ENCODE measurements around the gene PCNT. TPM values are rescaled to one million over a fixed set of nuclear protein-coding genes. Genes with fewer than 3 reads are reported as not detected.

PCNT gene
- total and polyA plus RNA-seq, 10 of the 15 experiments (the other 5 are each of a cell fraction or from before 2014, with no cell fraction given), result 2.9 to 39.6 (median 20.5) TPM

DNA sequence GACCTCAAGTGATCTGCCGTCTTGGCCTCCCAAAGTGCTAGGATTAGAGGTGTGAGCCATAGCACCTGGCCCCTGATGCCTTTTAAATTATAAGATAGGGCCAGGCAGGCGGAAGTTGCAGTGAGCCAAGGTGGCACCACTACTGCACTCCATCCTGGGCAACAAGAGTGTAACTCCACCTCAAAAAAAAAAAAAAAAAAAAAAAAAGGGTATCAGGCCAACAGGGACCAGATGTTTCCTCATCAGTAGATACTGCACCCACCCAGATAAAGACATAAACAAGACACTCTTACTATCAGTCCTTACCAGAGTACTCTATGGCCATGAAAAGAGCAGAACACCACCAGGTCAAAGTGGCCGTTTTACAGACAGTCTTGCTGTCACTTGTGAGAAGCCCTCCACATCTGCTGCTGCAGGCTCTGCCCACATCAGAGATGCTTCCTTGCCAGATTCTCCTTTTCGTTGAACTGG lies 3.6 kb upstream of the PCNT start:
- H3K79me2 ChIP-seq (ENCODE audit: control insufficient read depth, insufficient read depth, low read length), result peaks cover 46% of the 10 kb centered on the region
- no peak for TF ChIP-seq CEBPB (IDR thresholded peaks at IDR 0.05; ENCODE audit: borderline replicate concordance in 1 of 2, low read depth in 2 of 2, low read length in 2 of 2)
- TF ChIP-seq SMARCA5 (IDR thresholded peaks at IDR 0.05), result no peak
- TF ChIP-seq PML (IDR thresholded peaks at IDR 0.05; ENCODE audit: low read length), result no peak
- no peak for TF ChIP-seq SRF (IDR thresholded peaks at IDR 0.05; ENCODE audit: low read depth in 2 of 2, low read length in 2 of 2)
- no peak for TF ChIP-seq EP300 (IDR thresholded peaks at IDR 0.05; ENCODE audit: borderline replicate concordance in 1 of 2, control insufficient read depth in 1 of 2, low read depth in 2 of 2, low read length in 2 of 2)
- TF ChIP-seq, protein P1, sequence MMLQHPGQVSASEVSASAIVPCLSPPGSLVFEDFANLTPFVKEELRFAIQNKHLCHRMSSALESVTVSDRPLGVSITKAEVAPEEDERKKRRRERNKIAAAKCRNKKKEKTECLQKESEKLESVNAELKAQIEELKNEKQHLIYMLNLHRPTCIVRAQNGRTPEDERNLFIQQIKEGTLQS (IDR thresholded peaks at IDR 0.05; ENCODE audit: borderline replicate concordance, extremely low read depth, low read depth, low read length), result no peak
- TF ChIP-seq, protein P2, sequence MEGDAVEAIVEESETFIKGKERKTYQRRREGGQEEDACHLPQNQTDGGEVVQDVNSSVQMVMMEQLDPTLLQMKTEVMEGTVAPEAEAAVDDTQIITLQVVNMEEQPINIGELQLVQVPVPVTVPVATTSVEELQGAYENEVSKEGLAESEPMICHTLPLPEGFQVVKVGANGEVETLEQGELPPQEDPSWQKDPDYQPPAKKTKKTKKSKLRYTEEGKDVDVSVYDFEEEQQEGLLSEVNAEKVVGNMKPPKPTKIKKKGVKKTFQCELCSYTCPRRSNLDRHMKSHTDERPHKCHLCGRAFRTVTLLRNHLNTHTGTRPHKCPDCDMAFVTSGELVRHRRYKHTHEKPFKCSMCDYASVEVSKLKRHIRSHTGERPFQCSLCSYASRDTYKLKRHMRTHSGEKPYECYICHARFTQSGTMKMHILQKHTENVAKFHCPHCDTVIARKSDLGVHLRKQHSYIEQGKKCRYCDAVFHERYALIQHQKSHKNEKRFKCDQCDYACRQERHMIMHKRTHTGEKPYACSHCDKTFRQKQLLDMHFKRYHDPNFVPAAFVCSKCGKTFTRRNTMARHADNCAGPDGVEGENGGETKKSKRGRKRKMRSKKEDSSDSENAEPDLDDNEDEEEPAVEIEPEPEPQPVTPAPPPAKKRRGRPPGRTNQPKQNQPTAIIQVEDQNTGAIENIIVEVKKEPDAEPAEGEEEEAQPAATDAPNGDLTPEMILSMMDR (IDR thresholded peaks at IDR 0.05 in 2 of 3, conservative IDR thresholded peaks at IDR 0.05 in 1 of 3; ENCODE audit: control insufficient read depth in 2 of 3, extremely low read depth in 1 of 3, insufficient read depth in 1 of 3, low read depth in 3 of 3, low read length in 3 of 3), result no peak
- no peak for TF ChIP-seq NR2C1 (IDR thresholded peaks at IDR 0.05)
- TF ChIP-seq, protein P3, sequence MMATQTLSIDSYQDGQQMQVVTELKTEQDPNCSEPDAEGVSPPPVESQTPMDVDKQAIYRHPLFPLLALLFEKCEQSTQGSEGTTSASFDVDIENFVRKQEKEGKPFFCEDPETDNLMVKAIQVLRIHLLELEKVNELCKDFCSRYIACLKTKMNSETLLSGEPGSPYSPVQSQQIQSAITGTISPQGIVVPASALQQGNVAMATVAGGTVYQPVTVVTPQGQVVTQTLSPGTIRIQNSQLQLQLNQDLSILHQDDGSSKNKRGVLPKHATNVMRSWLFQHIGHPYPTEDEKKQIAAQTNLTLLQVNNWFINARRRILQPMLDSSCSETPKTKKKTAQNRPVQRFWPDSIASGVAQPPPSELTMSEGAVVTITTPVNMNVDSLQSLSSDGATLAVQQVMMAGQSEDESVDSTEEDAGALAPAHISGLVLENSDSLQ (IDR thresholded peaks at IDR 0.05), result no peak
- TF ChIP-seq CBFB (IDR thresholded peaks at IDR 0.05; ENCODE audit: low read depth), result no peak
- no peak for TF ChIP-seq GATAD2B (conservative IDR thresholded peaks at IDR 0.05; ENCODE audit: low read depth)
- TF ChIP-seq, protein P4, sequence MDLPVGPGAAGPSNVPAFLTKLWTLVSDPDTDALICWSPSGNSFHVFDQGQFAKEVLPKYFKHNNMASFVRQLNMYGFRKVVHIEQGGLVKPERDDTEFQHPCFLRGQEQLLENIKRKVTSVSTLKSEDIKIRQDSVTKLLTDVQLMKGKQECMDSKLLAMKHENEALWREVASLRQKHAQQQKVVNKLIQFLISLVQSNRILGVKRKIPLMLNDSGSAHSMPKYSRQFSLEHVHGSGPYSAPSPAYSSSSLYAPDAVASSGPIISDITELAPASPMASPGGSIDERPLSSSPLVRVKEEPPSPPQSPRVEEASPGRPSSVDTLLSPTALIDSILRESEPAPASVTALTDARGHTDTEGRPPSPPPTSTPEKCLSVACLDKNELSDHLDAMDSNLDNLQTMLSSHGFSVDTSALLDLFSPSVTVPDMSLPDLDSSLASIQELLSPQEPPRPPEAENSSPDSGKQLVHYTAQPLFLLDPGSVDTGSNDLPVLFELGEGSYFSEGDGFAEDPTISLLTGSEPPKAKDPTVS (IDR thresholded peaks at IDR 0.05; ENCODE audit: low read depth, low read length), result no peak
- TF ChIP-seq, protein P5, sequence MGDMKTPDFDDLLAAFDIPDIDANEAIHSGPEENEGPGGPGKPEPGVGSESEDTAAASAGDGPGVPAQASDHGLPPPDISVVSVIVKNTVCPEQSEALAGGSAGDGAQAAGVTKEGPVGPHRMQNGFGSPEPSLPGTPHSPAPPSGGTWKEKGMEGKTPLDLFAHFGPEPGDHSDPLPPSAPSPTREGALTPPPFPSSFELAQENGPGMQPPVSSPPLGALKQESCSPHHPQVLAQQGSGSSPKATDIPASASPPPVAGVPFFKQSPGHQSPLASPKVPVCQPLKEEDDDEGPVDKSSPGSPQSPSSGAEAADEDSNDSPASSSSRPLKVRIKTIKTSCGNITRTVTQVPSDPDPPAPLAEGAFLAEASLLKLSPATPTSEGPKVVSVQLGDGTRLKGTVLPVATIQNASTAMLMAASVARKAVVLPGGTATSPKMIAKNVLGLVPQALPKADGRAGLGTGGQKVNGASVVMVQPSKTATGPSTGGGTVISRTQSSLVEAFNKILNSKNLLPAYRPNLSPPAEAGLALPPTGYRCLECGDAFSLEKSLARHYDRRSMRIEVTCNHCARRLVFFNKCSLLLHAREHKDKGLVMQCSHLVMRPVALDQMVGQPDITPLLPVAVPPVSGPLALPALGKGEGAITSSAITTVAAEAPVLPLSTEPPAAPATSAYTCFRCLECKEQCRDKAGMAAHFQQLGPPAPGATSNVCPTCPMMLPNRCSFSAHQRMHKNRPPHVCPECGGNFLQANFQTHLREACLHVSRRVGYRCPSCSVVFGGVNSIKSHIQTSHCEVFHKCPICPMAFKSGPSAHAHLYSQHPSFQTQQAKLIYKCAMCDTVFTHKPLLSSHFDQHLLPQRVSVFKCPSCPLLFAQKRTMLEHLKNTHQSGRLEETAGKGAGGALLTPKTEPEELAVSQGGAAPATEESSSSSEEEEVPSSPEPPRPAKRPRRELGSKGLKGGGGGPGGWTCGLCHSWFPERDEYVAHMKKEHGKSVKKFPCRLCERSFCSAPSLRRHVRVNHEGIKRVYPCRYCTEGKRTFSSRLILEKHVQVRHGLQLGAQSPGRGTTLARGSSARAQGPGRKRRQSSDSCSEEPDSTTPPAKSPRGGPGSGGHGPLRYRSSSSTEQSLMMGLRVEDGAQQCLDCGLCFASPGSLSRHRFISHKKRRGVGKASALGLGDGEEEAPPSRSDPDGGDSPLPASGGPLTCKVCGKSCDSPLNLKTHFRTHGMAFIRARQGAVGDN (IDR thresholded peaks at IDR 0.05), result no peak
- TF ChIP-seq TCF3 (IDR thresholded peaks at IDR 0.05; ENCODE audit: borderline replicate concordance, insufficient read depth, low read depth, low read length), result no peak

More for the DNA sequence above, 3.6 kb upstream of the PCNT start:
- no peak for ATAC-seq
- no peak for DNase-seq (ENCODE audit: low read depth, low spot score)
- no peak for FAIRE-seq
- Histone ChIP-seq H3K36me3 (ENCODE audit: control insufficient read depth in 2 of 2, insufficient read depth in 2 of 2, low read length in 1 of 2) (peaks cover 0 to 3% of the 10 kb centered on the region in 2 experiments; a peak in 1 of 4 replicates), H3K9me3 (replicated peaks; ENCODE audit: control insufficient read depth, insufficient read depth, low read length) (no peaks in the 10 kb centered on the region), H3K9ac (ENCODE audit: control insufficient read depth, insufficient read depth, low read length) (no peak overlapping the region), H3K4me3 (peak overlapping the region; percentile 35; the same call in 1 of the 2 replicates), H3K27ac (ENCODE audit: control insufficient read depth, insufficient read depth) (no peak overlapping the region), H2AFZ (ENCODE audit: control insufficient read depth, low read depth, low read length) (no peak overlapping the region), H3K27me3 (replicated peaks in 1 of 2; ENCODE audit: control insufficient read depth in 2 of 2, insufficient read depth in 2 of 2, low read length in 1 of 2) (no peaks in the 10 kb centered on the region), H3K4me2 (ENCODE audit: control insufficient read depth, insufficient read depth) (peak overlapping the region; percentile 63), H4K20me1 (ENCODE audit: control insufficient read depth, insufficient read depth) (no peaks in the 10 kb centered on the region), H3K4me1 (ENCODE audit: control insufficient read depth, insufficient read depth, low read length) (peaks cover 5% of the 10 kb centered on the region)
- in situ Hi-C loops (cut with MboI), result no loop called here
- intact Hi-C loops (cut with micrococcal nuclease; ENCODE audit: unreplicated experiment), result loop anchor here (5.0 kb wide), 2 partner anchors 68 to 137 kb away; partner anchors contain the start of gene DIP2A
- ChIA-PET CTCF (no interaction called here), SMC1A (ENCODE audit: uncharacterized antibody, unreplicated experiment) (interaction anchor here (1.1 kb wide), 1 partner anchor 177 kb away, joined by 3 read pairs; no protein-coding TSS in a partner anchor), POLR2A (no interaction called here), RAD21 (ENCODE audit: unreplicated experiment) (no interaction called here)
- WGBS (ENCODE audit: insufficient coverage, insufficient replicate concordance, low lambda C conversion rate, missing lambda C conversion rate), result 66% methylated on average over 4 of the region's 4 CpGs
- no TSS peak for BruUV-seq (replicated peaks)
